GM18520 (cell line): ENCODE measurements around the gene DNMT3L.
"Not testable (repeated sequence)": the region's sequence is repeated elsewhere in the genome, so short reads cannot be mapped to it uniquely, and the experiment has no call there.

Experiments
- ATAC-seq: cut with Tn5 transposase; IDR thresholded peaks from one replicate; pipeline ENCODE4 v1.9.1; 2021; ENCODE audit not compliant: unreplicated experiment

The DNMT3L gene

DNA sequence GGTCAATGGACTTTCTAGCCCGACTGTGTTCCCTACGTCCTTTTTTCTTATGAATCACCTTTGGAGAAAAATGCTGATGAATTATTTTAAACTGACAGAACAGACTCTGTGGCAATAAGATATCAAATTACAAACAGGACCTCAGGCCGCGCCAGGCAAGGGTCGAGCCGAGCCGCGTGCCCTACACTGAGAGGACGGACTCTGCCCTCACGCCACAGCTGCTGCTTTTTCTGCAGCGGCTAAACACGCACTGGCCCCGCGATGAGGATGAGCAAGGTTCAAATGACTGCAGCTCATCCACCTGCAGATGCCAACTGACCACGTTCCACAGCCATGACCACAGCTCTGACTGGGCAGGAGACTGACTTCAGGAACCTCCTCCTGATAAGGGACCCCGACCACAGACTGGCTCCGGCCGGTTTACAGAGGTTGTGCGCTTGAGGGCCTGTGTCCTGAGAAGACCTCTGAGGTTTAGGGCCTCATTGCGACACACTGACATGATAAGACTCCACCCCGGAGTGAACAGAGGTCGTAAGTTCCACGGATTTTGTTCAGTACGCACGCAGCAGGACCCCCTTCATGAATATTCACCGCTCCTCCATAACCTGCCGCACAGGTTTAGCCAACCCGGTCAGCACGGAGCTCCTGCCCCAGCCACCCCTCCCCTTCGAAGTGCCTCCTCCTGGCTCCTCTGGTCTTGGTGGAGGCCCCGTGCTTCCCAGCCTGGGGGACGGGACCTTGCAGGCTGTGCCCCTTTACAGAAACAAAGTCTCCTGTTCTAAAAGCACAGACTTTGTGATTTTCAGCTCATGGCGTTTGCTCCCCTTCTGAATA lies 12.3 kb downstream of the DNMT3L start:
- ATAC-seq, result not testable (repeated sequence)

DNA sequence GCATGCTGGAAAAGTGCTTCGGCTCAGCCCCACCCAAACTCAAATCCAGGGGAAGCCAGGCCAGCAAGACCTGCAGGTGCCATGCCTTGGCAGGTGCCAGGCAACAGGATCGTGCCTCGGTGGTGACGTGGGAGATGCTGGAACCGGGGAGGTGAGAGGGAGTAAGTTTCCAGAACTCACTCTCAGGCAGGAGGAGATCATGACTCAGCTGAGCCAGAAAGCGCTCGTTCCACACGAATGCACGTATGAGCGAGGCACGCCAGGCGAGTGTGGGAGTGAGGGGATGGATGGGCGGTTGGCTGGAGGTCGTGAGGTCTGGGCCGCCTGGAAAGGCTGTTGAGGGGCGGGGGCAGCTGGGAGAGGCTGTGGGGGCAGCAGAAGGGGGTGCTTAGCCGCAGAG lies 13.8 kb downstream of the DNMT3L start:
- ATAC-seq, result not testable (repeated sequence)

DNA sequence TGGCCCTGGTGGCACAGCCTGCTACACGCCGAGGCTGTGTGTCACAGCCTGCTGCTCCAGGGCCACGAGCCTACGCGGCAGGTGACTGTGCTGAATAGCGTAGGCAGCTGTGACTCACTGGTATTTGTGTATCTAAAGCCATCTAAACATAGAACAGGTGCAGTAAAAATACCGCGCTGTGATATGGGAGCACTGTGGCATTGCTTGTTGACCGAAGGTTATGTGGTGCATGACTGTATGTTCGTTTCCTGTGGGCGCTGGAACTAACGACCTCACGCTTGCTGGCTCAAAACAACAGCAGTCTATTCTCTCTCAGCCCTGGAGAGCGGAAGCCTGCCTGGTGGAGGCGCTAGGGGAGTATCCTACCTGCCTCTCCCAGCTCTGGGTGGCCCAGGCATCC lies 17.7 kb downstream of the DNMT3L start:
- ATAC-seq, result peak; percentile 48

DNA sequence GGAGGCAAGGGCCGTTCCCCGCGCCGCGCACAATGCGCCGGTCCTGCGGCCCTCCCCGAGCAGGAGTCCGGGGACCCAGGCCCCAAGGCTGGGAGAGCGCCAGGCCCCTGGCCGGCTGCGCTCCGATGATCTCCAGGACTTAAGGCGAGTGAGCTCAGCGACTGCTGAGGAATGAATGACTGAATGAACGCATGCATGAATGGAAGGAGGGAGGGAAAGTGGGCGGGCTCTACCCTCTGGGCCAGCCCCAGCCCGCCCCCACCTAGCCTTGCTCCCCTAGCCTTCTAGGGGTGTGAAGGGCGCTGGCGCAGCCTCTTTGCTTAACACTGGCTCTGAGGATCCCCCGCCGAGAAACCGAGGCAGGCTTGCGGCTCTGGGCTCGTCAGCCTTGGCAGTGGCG lies 20.4 kb downstream of the DNMT3L start:
- not testable (repeated sequence) for ATAC-seq

DNA sequence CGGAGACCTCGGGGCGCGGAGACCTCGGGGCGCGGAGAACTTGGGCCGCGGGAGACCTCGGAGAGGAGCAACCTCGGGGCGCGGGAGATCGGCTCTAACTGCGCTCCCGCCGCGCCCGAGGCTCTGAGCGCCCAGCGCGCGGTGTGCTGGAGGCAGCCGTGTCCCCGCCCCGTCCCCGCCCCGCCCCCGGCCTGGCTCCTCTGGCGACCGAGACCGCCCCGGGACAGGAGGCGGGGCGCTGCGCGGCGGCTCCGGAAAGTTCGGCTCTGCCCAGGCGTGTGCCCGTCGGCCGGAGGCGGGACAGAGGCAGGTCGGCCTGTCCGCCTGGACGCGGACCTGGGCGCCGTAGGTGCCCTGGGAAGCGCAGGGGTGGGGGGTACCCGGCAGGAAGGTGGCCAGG lies 20.9 kb downstream of the DNMT3L start, which contains the start of gene ICOSLG:
ICOSLG (minus strand) TSS at position 102 of the 400 bp plus-strand sequence. CDS start 126 bp downstream, outside the sequence.
- not testable (repeated sequence) for ATAC-seq

DNA sequence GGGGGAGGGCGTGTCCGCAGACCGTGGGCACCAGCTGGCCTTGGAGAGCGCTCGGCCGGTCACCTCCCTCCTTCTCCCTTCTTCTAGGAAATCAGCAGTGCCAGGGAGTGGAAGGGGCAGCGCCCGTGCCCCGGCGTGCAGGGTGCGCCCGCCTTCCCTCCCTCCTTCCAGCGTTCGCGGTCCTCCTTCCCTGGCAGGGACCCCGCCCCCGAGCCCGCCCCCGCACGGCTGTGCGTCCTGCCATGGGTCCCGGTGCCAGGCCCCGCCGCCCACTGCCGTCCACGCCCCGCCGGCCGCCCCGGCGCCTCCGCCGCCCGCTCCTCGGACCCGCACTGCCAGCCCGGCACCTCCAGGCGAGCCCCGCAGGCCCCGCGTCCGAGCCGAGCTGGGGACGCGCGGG lies 21.3 kb downstream of the DNMT3L start:
- ATAC-seq, result not testable (repeated sequence)

DNA sequence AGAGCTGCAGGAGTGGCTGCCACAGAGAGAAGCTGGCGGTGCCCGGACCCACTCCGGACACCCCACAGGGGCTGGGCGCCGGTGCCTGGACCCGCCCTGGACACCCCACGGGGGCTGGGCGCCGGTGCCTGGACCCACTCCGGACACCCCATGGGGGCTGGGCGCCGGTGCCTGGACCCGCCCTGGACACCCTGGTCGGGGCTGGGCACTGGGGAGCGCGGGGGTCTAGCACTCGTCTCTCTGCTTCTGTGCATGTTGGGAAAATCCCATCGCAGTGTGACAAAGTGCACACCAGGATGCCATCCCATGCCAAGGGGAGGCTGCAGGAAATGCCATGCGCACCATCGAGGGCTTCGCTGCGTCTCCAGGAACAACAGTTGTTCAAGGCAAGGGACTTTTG lies 32.1 kb downstream of the DNMT3L start:
- ATAC-seq, result not testable (repeated sequence)

DNA sequence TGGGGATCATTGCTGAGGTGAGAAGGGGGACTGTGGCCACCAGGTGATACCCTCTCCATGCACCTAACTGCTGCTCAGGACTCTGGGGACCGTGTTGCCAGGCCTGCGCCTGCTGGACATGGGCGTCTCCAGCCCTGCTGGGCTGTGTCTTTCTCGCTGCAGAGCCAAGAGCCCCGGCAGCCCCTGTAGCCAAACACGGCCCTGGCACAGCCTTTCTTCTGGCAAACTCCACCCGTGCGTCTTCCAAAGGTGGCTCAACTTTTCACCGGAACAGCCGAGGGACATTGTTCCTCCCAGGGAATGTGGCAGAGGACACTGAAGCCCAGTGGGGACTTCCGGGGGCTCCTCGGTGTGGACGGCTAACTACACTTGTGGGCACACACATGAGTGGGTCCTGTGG lies 33.6 kb downstream of the DNMT3L start:
- ATAC-seq, result not testable (repeated sequence)

DNA sequence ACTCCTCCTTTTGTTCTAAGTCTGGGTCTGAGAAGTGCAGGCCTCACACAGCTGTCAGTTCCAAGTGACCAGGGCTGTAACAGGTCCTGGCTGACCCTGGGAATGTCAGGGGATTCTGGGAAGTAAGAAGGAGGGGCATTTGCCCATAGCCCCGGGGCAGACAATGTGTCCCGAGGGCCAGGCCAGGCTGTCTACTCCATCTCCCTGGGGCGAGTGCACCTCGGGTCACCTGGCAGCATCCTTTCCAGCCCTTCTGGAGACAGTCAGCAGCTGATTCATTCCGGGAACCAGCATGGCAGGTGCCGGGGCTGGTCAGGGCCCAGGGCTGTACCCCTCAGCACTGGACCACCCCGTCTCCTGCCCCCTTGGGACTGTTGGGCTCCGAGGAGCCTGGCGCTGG lies 34.1 kb downstream of the DNMT3L start:
- ATAC-seq, result not testable (repeated sequence)

DNA sequence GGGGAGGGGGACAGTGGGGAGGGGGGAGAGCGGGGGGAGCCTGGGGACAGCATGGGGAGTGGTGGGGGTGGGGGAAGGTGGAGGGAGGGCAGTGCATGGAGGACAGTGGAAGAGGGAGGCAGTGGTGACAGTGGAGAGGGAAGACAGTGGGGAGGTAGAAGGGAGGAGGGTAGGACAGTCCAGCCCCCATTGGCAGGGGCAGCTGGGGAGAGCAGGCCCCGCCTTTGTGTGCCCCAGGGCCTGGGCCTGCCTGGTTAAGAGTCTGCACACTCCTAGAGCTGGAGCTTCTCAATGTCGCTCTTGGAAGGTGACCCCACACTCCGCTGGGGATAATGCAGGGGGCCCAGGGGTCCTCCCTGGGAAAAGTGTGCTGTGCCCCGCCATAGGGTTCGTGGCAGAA lies 36.1 kb downstream of the DNMT3L start:
- not testable (repeated sequence) for ATAC-seq

DNA sequence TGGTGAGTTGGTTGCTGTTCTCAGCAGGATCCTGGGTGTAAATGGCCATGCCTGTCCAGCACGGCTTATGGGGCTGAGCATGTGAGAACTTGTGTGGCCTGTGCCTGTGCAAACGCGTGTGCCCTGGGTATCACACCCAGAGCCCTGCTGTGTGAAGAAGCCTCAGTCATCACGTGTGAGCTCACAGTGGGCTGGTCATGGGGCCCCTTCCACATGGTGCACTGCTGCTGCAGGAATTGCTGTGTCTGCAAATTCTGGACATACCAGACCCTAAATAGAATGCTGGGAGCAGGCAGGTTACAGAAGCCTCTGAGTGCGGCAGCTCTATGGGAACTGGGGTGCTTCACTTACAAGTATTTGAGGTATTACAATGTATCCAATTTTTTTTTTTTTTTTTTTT lies 38.4 kb downstream of the DNMT3L start:
- ATAC-seq, result not testable (repeated sequence)

DNA sequence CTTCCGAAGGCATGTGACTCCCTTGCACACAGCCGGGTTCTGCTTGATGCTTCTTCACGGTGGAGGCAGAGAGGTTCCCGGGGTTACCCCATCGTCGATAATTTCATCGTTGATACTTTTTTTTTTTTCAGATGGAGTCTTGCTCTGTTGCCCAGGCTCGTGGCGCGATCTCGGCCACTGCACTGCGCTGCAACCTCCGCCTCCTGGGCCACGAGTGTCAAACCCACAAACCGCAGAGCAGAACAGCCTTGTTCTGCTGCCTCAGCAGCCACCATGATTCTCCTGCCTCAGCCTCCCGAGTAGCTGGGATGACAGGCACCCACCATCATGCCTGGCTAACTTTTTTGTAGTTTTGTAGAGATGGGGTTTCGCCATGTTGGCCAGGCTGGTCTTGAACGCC lies 41.0 kb downstream of the DNMT3L start:
- not testable (repeated sequence) for ATAC-seq

DNA sequence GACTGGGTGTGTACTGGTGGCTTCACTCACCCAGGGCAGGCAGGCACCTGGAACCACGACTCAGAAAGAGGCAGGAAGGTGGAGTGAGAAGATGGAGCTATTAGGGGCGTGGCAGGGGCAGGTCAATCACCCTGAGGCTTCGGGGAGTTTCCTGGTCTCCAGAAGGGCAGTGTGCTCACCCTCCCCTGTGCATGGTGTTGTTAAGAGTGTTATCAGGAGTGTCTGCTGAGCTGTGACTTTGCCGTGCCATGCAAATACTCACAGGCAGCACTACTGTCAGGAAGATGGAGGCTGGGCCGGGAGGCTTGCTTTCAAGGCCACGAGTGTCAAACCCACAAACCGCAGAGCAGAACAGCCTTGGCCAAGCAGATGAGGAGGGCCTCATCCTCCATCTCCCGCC lies 43.2 kb downstream of the DNMT3L start:
- ATAC-seq, result not testable (repeated sequence)

DNA sequence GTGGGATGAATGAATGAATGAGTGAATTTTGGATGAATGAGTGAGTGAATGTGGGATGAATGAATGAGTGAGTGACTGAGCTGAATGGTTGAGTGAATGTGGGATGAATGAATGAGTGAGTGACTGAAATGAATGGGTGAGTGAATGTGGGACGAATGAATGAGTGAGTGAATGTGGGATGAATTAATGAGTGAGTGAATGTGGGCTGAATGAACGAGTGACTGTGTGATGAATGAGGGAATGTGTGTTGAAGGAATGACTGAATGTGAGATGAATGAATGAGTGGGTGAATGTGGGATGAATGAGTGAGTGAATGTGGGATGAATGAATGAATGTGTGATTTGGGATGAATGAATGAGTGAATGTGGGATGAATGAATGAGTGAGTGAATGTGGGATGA lies 49.7 kb downstream of the DNMT3L start:
- ATAC-seq, result not testable (repeated sequence)

DNA sequence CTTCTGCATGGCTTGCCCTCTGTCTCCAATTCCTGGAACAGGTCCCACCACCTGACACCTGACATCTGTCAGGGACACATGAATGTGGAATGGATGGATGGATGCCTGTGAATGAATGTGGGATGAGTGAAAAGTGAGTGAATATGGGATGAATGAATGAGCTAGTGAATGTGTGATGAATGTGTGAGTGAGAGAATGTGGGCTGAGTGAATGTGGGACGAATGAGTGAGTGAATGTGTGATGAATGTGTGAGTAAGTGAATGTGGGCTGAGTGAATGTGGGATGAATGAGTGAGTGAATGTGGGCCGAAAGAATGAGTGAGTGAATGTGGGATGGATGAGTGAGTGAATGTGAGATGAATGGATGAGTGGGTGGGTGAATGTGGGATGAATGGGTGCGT lies 50.1 kb downstream of the DNMT3L start:
- not testable (repeated sequence) for ATAC-seq

DNA sequence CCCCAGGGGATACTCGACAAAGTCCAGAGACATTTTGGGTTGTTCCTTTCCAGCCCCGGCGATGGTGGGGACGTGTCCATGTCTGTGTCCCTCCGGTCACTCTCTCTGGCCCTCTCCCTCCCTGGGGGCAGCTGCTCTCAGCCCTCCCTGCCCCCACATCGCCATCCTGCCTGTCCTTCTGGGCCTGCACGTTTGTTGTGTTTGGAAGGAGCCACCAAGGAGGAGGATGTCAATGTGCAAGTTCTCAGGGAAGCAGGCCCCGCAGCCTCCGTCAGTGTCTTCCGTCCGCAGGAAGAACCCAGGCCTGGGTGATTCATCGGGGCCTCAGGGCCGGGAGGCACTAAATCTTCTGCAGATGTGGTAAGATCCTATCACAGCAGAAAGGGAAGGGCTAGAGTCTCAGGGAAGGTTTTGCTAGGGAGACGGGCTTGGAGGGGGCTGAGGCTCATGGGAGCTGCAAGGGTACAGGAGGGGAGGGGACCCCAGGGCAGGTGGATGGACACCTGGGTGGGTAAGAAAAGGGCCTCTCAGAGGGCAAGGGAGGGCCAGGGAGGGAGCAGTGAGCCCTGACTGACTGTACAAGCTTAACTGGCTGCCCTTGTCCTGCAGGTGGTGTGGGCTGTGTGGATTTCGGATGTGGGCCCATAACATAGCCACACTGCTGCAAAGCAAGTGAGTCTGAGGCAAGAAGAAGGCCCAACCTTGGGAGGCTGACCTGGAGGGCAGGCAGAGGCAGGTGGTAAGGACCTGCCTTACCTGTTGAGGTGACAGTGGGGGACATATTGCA lies 53.6 kb downstream of the DNMT3L start:
- not testable (repeated sequence) for ATAC-seq

DNA sequence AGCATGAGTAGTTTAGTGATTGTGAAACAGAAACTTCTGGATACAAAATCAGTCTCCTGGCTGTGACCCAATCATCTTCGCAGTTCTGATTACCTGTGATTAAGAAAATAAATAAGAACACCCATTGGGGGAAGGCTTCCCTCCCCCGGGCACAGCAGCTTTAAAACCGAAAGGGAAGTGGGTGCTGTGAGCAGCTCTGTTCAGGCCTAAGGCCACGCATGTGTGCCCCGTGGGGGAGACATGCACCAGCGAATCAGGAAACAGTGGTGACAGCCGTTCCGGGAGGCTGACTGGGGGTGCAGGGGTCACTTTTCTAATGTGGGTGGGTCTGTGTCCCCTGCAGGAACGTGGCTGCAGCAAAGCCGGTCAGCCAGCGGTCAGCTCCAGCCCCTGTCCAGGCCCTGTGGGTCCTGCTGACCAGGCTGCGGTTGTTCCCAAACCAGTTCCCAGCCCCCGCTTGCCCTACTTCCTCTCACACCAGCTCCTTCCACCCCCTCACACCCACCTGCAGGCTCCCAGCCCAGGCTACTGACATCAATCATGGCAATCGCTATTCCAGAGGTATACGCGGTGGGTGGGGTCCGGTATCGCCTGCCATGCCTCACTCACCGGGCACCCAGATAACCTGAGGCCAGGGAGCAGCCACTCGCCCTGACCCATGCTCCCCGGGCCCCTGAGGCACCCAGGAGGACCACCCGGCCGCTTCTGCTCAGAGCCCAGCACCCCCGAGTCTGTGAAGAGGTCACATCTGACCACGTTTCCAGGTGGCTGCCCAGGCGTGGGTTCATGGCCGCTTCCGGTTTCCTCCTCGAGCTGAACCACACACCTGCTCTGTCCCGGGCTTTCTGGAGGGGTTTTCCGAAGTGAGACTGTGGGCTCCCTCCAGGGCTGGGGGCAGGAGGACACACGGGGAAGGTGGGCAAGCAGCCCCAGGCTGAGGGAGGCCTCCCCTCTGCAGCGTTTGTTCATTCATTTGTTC lies 54.7 kb downstream of the DNMT3L start:
- ATAC-seq, result peak; percentile 65

DNA sequence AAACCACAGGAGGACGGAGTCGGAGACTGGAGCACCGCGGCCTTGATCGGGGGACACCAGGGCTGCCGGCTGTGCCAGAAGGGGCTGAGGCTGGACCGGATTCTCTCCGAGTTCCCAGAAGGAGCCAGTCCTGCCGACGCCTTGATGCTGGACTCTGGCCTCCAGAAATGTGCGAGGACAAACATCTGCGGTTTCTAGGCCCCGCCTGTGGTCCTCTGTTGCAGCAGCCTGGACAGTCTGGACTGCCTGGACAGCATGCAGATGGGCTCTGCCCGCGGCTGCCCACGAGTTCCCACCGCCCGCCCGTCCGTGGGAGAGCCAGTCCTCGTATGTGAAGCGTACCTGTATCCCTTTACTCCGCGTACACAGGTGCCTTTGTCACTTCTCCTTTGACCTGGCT lies 55.5 kb downstream of the DNMT3L start:
- ATAC-seq, result not testable (repeated sequence)

DNA sequence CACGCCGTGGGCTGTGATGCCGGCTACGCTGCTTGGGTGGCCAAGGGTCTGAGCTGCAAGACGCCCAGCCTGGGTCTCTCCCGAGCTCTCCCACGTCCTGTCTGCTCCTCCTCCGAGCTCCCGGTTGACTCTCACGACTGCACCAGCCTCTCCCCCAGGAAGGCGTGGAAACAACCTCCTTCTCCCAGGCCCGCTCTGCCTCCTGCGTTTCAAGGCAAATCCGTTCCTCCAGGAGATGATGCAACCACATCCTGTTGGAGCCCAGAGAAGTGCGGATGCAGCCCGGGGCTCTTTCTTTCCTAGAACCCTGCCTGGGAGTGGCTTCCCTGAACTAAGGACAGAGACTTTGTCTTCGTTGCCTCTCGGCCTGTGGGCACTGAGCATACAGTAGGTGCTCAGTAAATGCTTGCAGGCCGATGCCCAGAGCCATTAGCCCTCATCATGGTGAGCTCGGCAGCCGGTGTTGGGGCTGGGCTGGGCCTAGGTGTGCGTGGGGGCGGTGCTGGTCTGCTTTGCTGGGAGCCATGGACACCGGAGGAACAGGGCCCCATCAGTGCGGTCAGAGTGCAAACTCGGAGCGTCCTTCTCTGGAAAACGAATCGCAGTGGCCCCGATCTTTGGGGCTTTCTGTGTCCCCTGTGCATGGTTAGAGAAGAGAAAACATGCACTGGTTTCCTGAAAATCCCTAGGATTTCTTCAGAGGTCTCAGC lies 59.0 kb downstream of the DNMT3L start:
- not testable (repeated sequence) for ATAC-seq

DNA sequence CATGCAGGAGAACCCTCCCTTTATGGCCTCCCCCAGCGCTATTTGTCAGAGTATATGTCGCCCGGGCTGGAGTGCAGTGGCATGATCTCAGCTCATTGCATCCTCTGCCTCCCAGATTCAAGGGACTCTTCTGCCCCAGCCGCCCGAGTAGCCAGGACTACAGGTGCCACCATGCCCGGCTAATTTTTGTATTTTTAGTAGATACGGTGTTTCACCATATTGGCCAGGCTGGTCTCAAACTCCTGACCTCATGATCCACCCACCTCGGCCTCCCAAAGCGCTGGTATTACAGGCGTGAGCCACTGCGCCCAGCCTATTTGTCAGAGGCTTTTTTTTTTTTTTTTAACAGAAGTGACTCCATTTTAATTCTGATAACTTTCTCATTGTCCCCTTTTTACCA lies 61.7 kb downstream of the DNMT3L start:
- ATAC-seq, result not testable (repeated sequence)
